D341Med (cell line): ENCODE results near the gene TSPAN33.
A peak's percentile ranks its signal among the peaks of the same experiment; 100 is the strongest.
"Not testable (repeated sequence)": the region's sequence is repeated elsewhere in the genome, so short reads cannot be mapped to it uniquely, and the experiment has no call there.

Experiments
- DNase-seq: peaks from one replicate; pipeline ENCODE4 v3.0.0; 2012; ENCODE audit warnings: low spot score

Gene TSPAN33

DNA sequence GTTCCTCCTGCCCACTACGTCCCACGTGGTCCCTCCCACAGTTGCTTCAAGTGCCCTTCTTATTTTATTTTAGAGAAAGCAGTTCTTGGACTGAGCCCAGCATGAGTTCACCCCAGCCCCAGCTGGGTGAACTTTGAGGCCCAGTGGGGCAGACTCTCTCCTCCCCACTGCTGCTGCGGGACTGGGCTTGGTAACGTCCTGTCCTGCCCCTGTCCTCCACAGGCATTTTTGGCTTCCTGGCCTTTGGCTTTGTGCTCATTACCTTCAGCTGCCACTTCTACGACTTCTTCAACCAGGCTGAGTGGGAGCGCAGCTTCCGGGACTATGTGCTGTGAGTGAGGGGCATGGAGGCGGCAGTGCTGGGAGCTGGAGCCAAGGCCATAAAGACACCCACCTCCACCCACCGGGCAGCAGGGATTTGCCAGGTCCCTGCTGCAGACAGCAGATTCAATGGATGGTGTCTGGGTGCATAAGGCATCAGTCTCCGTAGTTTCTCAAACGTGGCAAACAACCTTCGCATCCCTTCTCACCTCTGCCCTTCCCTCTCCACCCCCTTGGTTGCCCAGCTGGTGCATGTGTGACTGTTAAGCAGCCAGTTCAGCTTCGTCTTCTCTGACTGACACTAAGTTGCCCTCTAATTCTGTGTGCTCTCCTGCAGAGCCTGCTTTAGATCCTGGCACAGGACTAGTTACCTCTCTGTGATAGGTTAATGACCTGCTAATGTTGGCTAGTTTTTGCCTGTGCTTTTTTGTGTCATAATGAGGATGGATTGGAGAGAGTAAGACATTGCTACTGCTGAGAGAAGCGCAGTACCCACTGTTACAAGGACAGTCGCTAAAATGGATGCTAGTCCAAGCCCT lies 64.8 kb downstream of the TSPAN33 start:
- no peak for DNase-seq

DNA sequence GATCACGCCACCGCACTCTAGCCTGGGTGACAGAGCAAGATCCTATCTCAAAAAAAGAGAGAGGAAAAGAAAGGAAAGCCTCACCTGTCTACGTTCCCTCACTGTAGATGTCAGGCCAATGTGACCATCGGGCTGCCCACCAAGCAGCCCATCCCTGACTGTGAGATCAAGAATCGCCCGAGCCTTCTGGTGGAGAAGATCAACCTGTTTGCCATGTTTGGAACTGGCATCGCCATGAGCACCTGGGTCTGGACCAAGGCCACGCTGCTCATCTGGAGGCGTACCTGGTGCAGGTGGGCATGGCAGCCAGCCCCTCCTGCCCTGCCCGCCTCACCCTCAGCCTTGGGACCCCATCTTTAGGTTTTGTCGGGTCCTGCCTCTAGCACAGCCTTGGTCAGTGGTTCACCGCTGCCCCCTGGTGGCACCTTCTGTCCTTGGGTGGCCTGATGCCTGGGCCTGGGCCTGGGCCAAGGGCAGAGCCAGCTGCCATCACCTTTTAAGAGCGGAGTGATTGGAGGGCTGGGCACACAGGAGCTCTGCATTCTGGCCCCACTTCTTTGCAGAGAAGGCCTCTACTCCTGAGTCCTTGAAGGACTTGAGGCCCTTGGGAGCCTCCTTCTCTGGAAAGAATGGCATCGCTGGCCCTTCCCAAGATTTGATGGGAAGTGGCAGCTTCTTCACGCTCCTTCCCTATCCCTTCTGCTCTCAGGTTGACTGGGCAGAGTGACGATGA lies 65.9 kb downstream of the TSPAN33 start:
- DNase-seq = peak; percentile 87

DNA sequence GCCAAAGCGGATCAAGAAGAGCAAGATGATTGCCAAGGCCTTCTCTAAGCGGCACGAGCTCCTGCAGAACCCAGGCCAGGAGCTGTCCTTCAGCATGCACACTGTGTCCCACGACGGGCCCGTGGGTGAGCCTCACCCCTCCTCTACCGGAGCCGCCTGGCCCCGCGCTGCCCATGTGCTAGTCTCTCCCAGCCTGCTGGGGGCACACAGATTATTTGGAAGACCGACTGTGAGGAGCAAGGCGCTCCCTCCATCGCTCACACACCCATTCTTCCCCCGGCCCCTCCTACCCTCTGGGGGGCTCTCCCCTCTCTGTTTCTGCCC lies 66.4 kb downstream of the TSPAN33 start:
- DNase-seq = peak; percentile 48

DNA sequence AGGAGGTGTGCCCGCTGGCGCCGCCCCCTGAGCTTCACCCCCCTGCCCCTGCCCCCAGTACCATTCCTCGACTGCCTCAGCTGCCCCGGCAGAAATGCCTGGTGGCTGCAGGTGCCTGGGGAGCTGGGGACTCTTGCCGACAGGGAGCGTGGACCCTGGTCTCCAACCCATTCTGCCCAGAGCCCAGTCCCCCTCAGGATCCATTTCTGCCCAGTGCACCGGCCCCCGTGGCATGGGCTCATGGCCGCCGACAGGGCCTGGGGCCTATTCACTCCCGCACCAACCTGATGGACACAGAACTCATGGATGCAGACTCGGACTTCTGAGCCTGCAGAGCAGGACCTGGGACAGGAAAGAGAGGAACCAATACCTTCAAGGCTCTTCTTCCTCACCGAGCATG lies 67.6 kb downstream of the TSPAN33 start:
- no peak for DNase-seq

DNA sequence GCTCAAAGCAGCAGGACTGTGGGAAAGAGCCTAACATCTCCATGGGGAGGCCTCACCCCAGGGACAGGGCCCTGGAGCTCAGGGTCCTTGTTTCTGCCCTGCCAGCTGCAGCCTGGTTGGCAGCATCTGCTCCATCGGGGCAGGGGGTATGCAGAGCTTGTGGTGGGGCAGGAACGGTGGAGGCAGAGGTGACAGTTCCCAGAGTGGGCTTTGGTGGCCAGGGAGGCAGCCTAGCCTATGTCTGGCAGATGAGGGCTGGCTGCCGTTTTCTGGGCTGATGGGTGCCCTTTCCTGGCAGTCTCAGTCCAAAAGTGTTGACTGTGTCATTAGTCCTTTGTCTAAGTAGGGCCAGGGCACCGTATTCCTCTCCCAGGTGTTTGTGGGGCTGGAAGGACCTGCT lies 68.1 kb downstream of the TSPAN33 start:
- no peak for DNase-seq

DNA sequence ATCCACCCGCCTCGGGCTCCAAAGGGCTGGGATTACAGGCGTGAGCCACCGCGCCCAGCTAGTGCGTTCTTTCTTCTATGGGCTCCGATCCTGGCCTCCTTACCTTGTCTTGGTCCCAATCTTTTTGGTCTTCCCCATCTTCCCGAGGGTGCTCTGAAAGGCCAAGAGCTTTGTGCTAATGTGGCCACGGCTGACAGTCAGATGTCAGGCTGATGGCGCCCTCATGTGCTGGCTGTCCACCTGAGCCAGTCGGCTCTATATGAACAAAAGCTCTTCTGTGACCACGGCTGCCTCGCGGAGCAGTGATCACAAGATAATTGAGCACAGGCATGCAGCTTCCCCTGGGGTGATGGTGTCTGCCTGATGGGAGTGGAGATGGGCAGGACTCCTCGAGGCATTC lies 69.3 kb downstream of the TSPAN33 start:
- DNase-seq = peak; percentile 43

DNA sequence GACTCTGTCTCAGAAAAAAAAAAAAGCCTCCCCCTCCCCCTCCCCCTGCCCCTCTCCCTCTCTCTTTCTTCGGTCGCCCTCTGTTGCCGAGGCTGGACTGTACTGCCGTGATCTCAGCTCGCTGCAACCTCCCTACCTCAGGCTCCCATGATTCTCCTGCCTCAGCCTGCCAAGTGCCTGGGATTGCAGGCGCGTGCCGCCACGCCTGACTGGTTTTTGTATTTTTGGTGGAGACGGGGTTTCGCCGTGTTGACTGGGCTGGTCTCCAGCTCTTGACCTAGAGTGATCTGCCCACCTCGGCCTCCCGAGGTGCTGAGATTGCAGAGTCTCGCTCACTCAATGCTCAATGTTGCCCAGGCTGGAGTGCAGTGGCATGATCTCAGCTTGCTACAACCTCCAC lies 71.2 kb downstream of the TSPAN33 start:
- DNase-seq = not testable (repeated sequence)

DNA sequence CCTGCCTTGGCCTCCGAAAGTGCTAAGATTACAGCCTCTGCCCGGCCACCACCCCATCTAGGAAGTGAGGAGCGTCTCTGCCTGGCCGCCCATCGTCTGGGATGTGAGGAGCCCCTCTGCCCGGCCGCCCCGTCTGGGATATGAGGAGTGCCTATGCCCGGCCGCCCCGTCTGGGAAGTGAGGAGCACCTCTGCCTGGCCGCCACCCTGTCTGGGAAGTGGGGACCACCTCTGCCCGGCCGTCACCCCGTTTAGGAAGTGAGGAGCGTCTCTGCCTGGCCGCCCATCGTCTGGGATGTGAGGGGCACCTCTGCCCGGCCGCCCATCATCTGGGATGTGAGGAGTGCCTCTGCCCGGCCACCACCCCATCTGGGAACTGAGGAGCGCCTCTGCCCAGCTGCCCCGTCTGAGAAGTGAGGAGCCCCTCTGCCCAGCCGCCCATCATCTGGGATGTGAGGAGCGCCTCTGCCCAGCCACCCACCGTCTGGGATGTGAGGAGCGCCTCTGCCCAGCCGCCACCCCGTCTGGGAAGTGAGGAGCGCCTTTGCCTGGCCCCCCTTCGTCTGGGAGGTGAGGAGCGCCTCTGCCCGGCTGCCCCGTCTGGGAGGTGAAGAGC lies 71.7 kb downstream of the TSPAN33 start:
- not testable (repeated sequence) for DNase-seq

DNA sequence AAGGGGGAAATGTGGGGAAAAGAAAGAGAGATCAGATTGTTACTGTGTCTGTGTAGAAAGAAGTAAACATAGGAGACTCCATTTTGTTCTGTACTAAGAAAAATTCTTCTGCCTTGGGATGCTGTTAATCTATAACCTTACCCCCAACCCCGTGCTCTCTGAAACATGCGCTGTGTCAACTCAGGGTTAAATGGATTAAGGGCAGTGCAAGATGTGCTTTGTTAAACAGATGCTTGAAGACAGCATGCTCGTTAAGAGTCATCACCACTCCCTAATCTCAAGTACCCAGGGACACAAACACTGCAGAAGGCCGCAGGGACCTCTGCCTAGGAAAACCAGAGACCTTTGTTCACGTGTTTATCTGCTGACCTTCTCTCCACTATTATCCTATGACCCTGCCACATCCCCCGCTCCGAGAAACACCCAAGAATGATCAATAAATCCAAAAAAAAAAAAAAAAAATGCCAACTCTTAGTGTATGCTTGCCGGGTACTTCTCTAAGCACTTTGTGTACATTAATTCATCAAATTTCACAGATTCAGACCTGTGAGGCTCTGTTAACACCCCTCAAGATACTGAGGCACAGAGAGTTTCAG lies 72.4 kb downstream of the TSPAN33 start:
- not testable (repeated sequence) for DNase-seq

DNA sequence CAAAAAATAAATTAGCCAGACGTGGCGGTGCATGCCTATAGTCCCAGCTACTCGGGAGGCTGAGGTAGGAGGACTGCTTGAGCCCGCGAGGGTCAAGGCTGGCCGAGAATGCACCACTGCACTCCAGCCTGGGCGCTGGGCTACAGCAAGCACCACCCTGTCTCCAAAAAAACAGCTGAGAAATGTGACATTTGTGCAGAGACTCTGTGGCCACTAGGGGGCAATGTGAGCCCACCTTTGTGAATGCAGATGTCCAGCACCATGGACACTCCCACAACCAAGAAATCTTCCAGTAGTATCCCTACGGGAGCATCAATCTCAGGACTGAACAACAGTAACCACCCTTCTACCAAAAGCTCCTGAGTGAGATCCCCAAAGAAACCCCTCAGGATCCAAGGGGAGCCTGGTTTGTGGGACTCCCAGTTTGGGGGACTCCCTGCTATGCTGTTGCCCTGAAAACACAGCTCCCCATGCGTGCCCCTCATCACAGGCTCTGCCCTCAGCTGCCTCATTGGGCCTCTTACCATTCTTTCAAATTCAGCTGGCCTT lies 74.1 kb downstream of the TSPAN33 start:
- DNase-seq = peak; percentile 72

DNA sequence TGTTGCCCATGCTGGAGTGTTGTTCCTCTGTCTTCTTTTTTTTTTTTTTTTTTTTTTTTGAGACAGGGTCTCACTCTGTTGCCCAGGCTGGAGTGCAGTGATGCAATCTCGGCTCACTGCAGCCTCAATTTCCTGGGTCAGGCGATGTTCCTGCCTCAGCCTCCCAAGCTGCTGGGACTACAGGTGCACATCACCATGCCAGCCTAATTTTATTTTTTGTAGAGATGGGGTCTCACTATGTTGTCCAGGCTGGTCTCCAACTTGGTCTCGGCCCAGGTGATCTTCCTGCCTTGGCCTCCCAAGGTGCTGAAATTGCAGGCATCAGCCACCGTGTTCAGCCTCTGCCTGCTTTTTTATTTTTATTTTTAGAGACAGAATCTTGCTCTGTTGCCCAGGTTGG lies 74.7 kb downstream of the TSPAN33 start:
- DNase-seq = not testable (repeated sequence)
